A549 (cell line): ENCODE data around the gene TSC22D2. TPM values are rescaled to one million over a fixed set of nuclear protein-coding genes. Genes with fewer than 3 reads are reported as not detected.

Source experiments
- ATAC-seq, 2 experiments: fragments of 200-7000 bp in 1 of 2; fragments of >200 bp in 1 of 2; cut with Nextera tagmentation in 1 of 2; cut with Tn5 transposase in 1 of 2; 3 replicates each; pipeline versions ENCODE4 v1.8.0 to v1.9.1; 2018 to 2020; ENCODE audit warnings: mild to moderate bottlenecking in 1 of 2, moderate library complexity in 1 of 2
- CTCF ChIA-PET: fragments of 300-600 bp; sonication (Branson Sonifier 250); formaldehyde crosslinking; extraction: SDS; loops from one replicate; lab custom pipeline; 2021; ENCODE audit warnings: antibody characterized with exemption, inconsistent platforms; lab: Yijun Ruan, JAX
- POLR2A ChIA-PET: fragments of 350-600 bp; formaldehyde crosslinking; extraction: SDS; loops from one replicate; lab custom pipeline; 2021; ENCODE audit warnings: antibody characterized with exemption, inconsistent platforms; lab: Yijun Ruan, JAX
- DNase-seq, 2 experiments: peaks; one replicate each; pipeline versions ENCODE4 v3.0.0 to v3.0.0-alpha.2; 2011 to 2016; ENCODE audit warnings: low read depth in 1 of 2, low spot score in 1 of 2
- FAIRE-seq: peaks from 2 replicates; lab custom pipeline; 2011; peaks lifted over from hg19 to GRCh38; lab: Jason Lieb, UNC
- H3K27ac ChIP-seq, 2 experiments: fragments of >200 bp; sonication (Bioruptor Twin); formaldehyde crosslinking; 3 replicates each; pipeline ENCODE4 v1.5.1; 2016 to 2017
- H3K4me1 ChIP-seq: fragments of >200 bp; sonication (Bioruptor Twin); formaldehyde crosslinking; 3 replicates; pipeline ENCODE4 v1.6.1; 2016
- H3K4me2 ChIP-seq: fragments of >200 bp; sonication (Bioruptor Twin); formaldehyde crosslinking; 3 replicates; pipeline ENCODE4 v1.6.1; 2016
- H3K4me3 ChIP-seq: fragments of >200 bp; sonication (Bioruptor Twin); formaldehyde crosslinking; 3 replicates; pipeline ENCODE4 v1.5.1; 2016
- H3K9me3 ChIP-seq: fragments of >200 bp; sonication (Bioruptor Twin); formaldehyde crosslinking; 3 replicates; pipeline ENCODE4 v1.6.1; 2016
- ATOH8 ChIP-seq: fragments of 250-450 bp; sonication (Bioruptor Pico); IDR thresholded peaks from 2 replicates; pipeline ENCODE4 v1.5.0; 2020; ENCODE audit warnings: low read depth, mild to moderate bottlenecking, moderate library complexity
- BHLHE40 ChIP-seq: IDR thresholded peaks from 2 replicates; pipeline ENCODE4 v1.6.1; 2012; ENCODE audit warnings: low read depth, low read length, inconsistent platforms
- CEBPB ChIP-seq, 2 experiments: fragments of >200 bp in 1 of 2; sonication (Bioruptor Twin) in 1 of 2; formaldehyde crosslinking in 1 of 2; IDR thresholded peaks; 2 replicates each; pipeline ENCODE4 v1.6.1; 2012 to 2016
- CHD2 ChIP-seq: fragments of 150-350 bp; IDR thresholded peaks from 2 replicates; pipeline ENCODE4 v1.6.1; 2014; ENCODE audit warnings: low read length; ENCODE audit not compliant: partially characterized antibody
- E2F6 ChIP-seq: IDR thresholded peaks from 2 replicates; pipeline ENCODE4 v1.6.1; 2012; ENCODE audit warnings: low read depth, borderline replicate concordance
- ELK1 ChIP-seq: fragments of 150-350 bp; IDR thresholded peaks from 2 replicates; pipeline ENCODE4 v1.6.1; 2014; ENCODE audit warnings: low read depth, mild to moderate bottlenecking, low read length
- EP300 ChIP-seq, 2 experiments: fragments of >200 bp; sonication (Bioruptor Twin); formaldehyde crosslinking; IDR thresholded peaks; 2 replicates in 1 of 2; 3 replicates in 1 of 2; pipeline ENCODE4 v1.6.1; 2016 to 2017
- FOXS1 ChIP-seq: fragments of 250-450 bp; sonication (Bioruptor Pico); IDR thresholded peaks from 2 replicates; pipeline ENCODE4 v1.5.0; 2020; ENCODE audit warnings: mild to moderate bottlenecking, moderate library complexity
- HOXB5 ChIP-seq: fragments of 250-450 bp; sonication (Bioruptor Pico); IDR thresholded peaks from 2 replicates; pipeline ENCODE4 v1.5.0; 2020; ENCODE audit warnings: mild to moderate bottlenecking, moderate library complexity
- POLR2A ChIP-seq: IDR thresholded peaks from 2 replicates; pipeline ENCODE4 v1.6.1; 2012; ENCODE audit warnings: mild to moderate bottlenecking, low read length
- RAD21 ChIP-seq, 2 experiments: fragments of >200 bp in 1 of 2; sonication (Bioruptor Twin) in 1 of 2; formaldehyde crosslinking in 1 of 2; IDR thresholded peaks in 1 of 2; conservative IDR thresholded peaks in 1 of 2; 2 replicates in 1 of 2; 3 replicates in 1 of 2; pipeline ENCODE4 v1.6.1; 2012 to 2018; ENCODE audit warnings: inconsistent platforms in 1 of 2
- RCOR1 ChIP-seq: fragments of 150-350 bp; IDR thresholded peaks from 2 replicates; pipeline ENCODE4 v1.6.1; 2014; ENCODE audit warnings: antibody characterized with exemption, low read length, low read depth
- TFCP2L1 ChIP-seq: fragments of 250-450 bp; sonication (Bioruptor Pico); IDR thresholded peaks from 2 replicates; pipeline ENCODE4 v1.5.0; 2021; ENCODE audit warnings: mild to moderate bottlenecking
- USF2 ChIP-seq: fragments of 450-650 bp; IDR thresholded peaks from 2 replicates; pipeline ENCODE4 v1.6.1; 2014; ENCODE audit warnings: antibody characterized with exemption
- WGBS: methylation state at CpG from one replicate; pipeline ENCODE4 v1.1.6; 2017; ENCODE audit errors: missing lambda C conversion rate; 5-methylcytosine and 5-hydroxymethylcytosine counted together
- polyA plus RNA-seq, 4 experiments: library from polyadenylated mRNA; depleted of rRNA in 3 of 4; stranded (reverse); fragments of >200 nt; fragmentation: RNase III in 1 of 4; extraction: RNeasy Plus Mini Kit Qiagen cat#74134 plus additional on column Dnase treatment in 1 of 4; gene quantifications; 2 replicates in 3 of 4; 3 replicates in 1 of 4; pipeline ENCODE4 v1.2.3, GENCODE V29; 2011 to 2017
- TF ChIP-seq, protein P1 (sequence below): fragments of >200 bp; sonication (Bioruptor Twin); formaldehyde crosslinking; IDR thresholded peaks from 3 replicates; pipeline ENCODE4 v1.6.1; 2016

TSC22D2 gene
- polyA plus RNA-seq, 2 of the 4 experiments (the other 2 are of a cell fraction): 8.8 to 13.9 TPM

DNA sequence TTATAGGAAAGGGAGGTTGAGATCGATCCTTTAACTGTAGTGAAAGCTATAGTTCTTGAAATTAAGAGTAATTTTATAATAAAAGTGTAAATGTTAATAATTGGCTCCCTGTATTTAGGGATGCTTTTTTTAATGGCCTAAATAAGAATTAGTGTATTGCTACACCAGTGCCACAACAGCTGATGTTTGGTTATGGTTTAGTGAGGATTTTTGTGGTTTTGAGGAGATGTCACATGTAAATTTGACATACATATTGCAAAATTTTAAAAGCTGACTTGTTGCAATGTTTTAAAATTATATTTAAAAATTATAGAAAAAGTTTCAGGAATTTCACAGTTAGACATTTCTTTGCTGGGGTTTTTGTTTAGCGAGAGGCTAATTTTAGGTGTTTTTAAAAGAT lies 3.9 kb downstream of the TSC22D2 start:
- FAIRE-seq: no peak
- CTCF ChIA-PET: interaction anchor here (1.2 to 8.0 kb wide), 5 partner anchors 9 to 173 kb away, joined by 6 to 75 read pairs (median 20); no protein-coding TSS in a partner anchor
- TF ChIP-seq TFCP2L1: no peak
- TF ChIP-seq, all 56 proteins: peak for 0
- H3K4me1 ChIP-seq: peaks cover 44% of the 10 kb centered on the region
- POLR2A ChIA-PET: interaction anchor here (0.9 kb wide), 1 partner anchor 134 kb away, joined by 4 read pairs; the partner anchor contains the start of genes EIF2A and SERP1
- H3K4me3 ChIP-seq: peak overlapping the region; percentile 78
- 43% methylated on average over 2 of the region's 2 CpGs for WGBS
- H3K4me2 ChIP-seq: peak overlapping the region; percentile 98
- ATAC-seq (no peak), DNase-seq (no peak)
- no peak overlapping the region; a peak in 1 of 6 replicates for H3K27ac ChIP-seq
- H3K9me3 ChIP-seq: no peaks in the 10 kb centered on the region

DNA sequence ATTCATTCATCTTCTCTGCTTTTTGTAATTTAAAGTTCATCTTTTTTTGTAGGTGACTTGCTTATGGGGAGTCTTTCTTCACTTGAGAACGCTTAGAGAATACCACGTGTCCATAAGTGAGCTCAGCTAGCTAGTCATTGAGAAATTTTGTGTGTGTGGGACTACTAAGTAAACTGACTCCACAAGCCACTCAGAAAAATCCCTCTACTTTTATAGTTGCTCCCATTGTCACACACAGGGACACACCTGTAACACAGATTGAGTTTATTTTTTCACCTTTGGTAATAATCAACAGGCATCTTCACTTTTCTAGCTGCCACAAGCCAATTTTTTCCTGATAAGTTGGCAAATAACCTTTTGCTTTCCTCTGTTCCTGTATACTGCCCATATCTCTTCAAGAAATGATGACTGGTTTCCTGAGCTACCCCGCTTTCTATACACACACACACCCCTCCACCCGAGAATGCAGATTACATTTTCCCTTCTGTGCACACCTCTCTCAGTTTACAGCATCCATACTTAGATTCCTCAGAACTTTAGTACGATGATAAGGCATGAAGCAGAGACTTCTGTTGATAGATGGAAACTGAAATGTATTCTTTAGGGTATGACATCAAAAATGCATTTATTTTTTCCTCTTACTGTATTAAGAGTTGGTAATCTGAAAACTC lies 4.6 kb downstream of the TSC22D2 start:
- Histone ChIP-seq H3K27ac (peak overlapping the region; percentile 4 to 33; a peak in 2 of 6 replicates), H3K9me3 (no peaks in the 10 kb centered on the region), H3K4me2 (peak overlapping the region; percentile 98), H3K4me3 (peak overlapping the region; percentile 78), H3K4me1 (peaks cover 48% of the 10 kb centered on the region)
- ATAC-seq (no peak), FAIRE-seq (no peak), DNase-seq (peak in 1 of 2 experiments; percentile 57)
- TF ChIP-seq RCOR1 (no peak), CEBPB (IDR thresholded peaks at IDR 0.05) (0 out of 4 replicates have a peak, but pooled peaks of 1 of the 2 experiments have one; percentile 5), USF2 (peak; percentile 62)
- POLR2A ChIA-PET: interaction anchor here (0.6 to 0.9 kb wide), 3 partner anchors 44 to 134 kb away, joined by 3 to 4 read pairs (median 4); partner anchors contain the start of genes EIF2A and SERP1
- 4% methylated on average over 5 of the region's 5 CpGs for WGBS
- CTCF ChIA-PET: interaction anchor here (0.6 to 8.0 kb wide), 7 partner anchors 9 to 173 kb away, joined by 3 to 75 read pairs (median 6); no protein-coding TSS in a partner anchor

DNA sequence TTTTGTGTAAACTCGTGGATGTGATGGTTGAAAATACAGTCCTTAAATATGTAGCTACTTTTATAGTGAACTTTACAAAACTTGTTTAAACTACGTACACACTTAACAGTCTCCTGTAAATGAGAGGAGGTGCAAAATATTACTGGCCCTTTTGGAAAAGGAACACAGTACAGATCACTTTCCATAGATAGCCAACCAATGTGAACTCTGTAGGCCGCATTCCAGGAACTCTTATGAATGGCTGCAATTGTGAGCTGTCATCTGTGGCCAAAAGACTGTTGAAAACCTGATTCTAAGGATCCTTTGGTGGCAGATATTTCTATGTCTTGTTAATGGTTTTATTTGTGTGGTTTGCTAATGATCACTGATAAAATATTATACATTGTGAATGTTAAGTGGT lies 6.2 kb downstream of the TSC22D2 start:
- ChIA-PET POLR2A (no interaction called here), CTCF (interaction anchor here (0.6 to 2.4 kb wide), 6 partner anchors 12 to 1371 kb away, joined by 3 to 14 read pairs (median 3); no protein-coding TSS in a partner anchor)
- peak overlapping the region; percentile 78; the same call in 1 of the 3 replicates for H3K4me3 ChIP-seq
- peaks cover 63% of the 10 kb centered on the region for H3K4me1 ChIP-seq
- DNase-seq (no peak), FAIRE-seq (no peak), ATAC-seq (no peak)
- peak overlapping the region; percentile 98 for H3K4me2 ChIP-seq
- H3K9me3 ChIP-seq: no peaks in the 10 kb centered on the region
- WGBS: 60% methylated on average over 3 of the region's 3 CpGs
- H3K27ac ChIP-seq: no peak overlapping the region
- TF ChIP-seq HOXB5 (CRISPR knock-in tag): no peak
- no peak for TF ChIP-seq ELK1
- no peak for TF ChIP-seq BHLHE40
- no peak for TF ChIP-seq FOXS1 (CRISPR knock-in tag)
- no peak for TF ChIP-seq ATOH8
- TF ChIP-seq CHD2: no peak
- TF ChIP-seq EP300 (IDR thresholded peaks at IDR 0.05): no peak
- TF ChIP-seq, protein P1, sequence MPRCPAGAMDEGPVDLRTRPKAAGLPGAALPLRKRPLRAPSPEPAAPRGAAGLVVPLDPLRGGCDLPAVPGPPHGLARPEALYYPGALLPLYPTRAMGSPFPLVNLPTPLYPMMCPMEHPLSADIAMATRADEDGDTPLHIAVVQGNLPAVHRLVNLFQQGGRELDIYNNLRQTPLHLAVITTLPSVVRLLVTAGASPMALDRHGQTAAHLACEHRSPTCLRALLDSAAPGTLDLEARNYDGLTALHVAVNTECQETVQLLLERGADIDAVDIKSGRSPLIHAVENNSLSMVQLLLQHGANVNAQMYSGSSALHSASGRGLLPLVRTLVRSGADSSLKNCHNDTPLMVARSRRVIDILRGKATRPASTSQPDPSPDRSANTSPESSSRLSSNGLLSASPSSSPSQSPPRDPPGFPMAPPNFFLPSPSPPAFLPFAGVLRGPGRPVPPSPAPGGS: no peak
- no peak for TF ChIP-seq E2F6
- no peak for TF ChIP-seq RAD21 (conservative IDR thresholded peaks at IDR 0.05 in 1 of 2, IDR thresholded peaks at IDR 0.05 in 1 of 2)
- TF ChIP-seq POLR2A: no peak
